A549 (cell line): Measurements from ENCODE around the gene MOK. TPM values are rescaled to one million over a fixed set of nuclear protein-coding genes. Genes with fewer than 3 reads are reported as not detected.

Experiments used
- ATAC-seq, 2 experiments: fragments of 200-7000 bp in 1 of 2; fragments of >200 bp in 1 of 2; cut with Nextera tagmentation in 1 of 2; cut with Tn5 transposase in 1 of 2; 3 replicates each; pipeline versions ENCODE4 v1.8.0 to v1.9.1; 2018 to 2020; ENCODE audit warnings: mild to moderate bottlenecking in 1 of 2, moderate library complexity in 1 of 2
- CTCF ChIA-PET: fragments of 300-600 bp; sonication (Branson Sonifier 250); formaldehyde crosslinking; extraction: SDS; loops from one replicate; lab custom pipeline; 2021; ENCODE audit warnings: antibody characterized with exemption, inconsistent platforms; lab: Yijun Ruan, JAX
- POLR2A ChIA-PET: fragments of 350-600 bp; formaldehyde crosslinking; extraction: SDS; loops from one replicate; lab custom pipeline; 2021; ENCODE audit warnings: antibody characterized with exemption, inconsistent platforms; lab: Yijun Ruan, JAX
- DNase-seq, 2 experiments: peaks; one replicate each; pipeline versions ENCODE4 v3.0.0 to v3.0.0-alpha.2; 2011 to 2016; ENCODE audit warnings: low read depth in 1 of 2, low spot score in 1 of 2
- FAIRE-seq: peaks from 2 replicates; lab custom pipeline; 2011; peaks lifted over from hg19 to GRCh38; lab: Jason Lieb, UNC
- H3K27ac ChIP-seq, 2 experiments: fragments of >200 bp; sonication (Bioruptor Twin); formaldehyde crosslinking; 3 replicates each; pipeline ENCODE4 v1.5.1; 2016 to 2017
- H3K4me1 ChIP-seq: fragments of >200 bp; sonication (Bioruptor Twin); formaldehyde crosslinking; 3 replicates; pipeline ENCODE4 v1.6.1; 2016
- H3K4me2 ChIP-seq: fragments of >200 bp; sonication (Bioruptor Twin); formaldehyde crosslinking; 3 replicates; pipeline ENCODE4 v1.6.1; 2016
- H3K4me3 ChIP-seq: fragments of >200 bp; sonication (Bioruptor Twin); formaldehyde crosslinking; 3 replicates; pipeline ENCODE4 v1.5.1; 2016
- H3K9me3 ChIP-seq: fragments of >200 bp; sonication (Bioruptor Twin); formaldehyde crosslinking; 3 replicates; pipeline ENCODE4 v1.6.1; 2016
- BCL3 ChIP-seq: fragments of >200 bp; sonication (Bioruptor Twin); formaldehyde crosslinking; IDR thresholded peaks from 3 replicates; pipeline ENCODE4 v1.6.1; 2016
- BHLHE40 ChIP-seq: IDR thresholded peaks from 2 replicates; pipeline ENCODE4 v1.6.1; 2012; ENCODE audit warnings: low read depth, low read length, inconsistent platforms
- CBX8 ChIP-seq: fragments of 200-600 bp; sonication (generic); IDR thresholded peaks from 2 replicates; pipeline ENCODE4 v1.6.1; 2016
- CEBPB ChIP-seq, 2 experiments: fragments of >200 bp in 1 of 2; sonication (Bioruptor Twin) in 1 of 2; formaldehyde crosslinking in 1 of 2; IDR thresholded peaks; 2 replicates each; pipeline ENCODE4 v1.6.1; 2012 to 2016
- EHF ChIP-seq: fragments of 250-450 bp; sonication (Bioruptor Pico); IDR thresholded peaks from 2 replicates; pipeline ENCODE4 v1.5.0; 2020; ENCODE audit warnings: mild to moderate bottlenecking
- EHMT2 ChIP-seq: fragments of 200-600 bp; sonication (generic); IDR thresholded peaks from 2 replicates; pipeline ENCODE4 v1.6.1; 2016; ENCODE audit warnings: antibody characterized with exemption, low read depth, mild to moderate bottlenecking, moderate library complexity
- ELK1 ChIP-seq: fragments of 150-350 bp; IDR thresholded peaks from 2 replicates; pipeline ENCODE4 v1.6.1; 2014; ENCODE audit warnings: low read depth, mild to moderate bottlenecking, low read length
- ESRRA ChIP-seq: fragments of 150-350 bp; IDR thresholded peaks from 2 replicates; pipeline ENCODE4 v1.6.1; 2014; ENCODE audit warnings: mild to moderate bottlenecking, low read length, borderline replicate concordance
- HMGXB4 ChIP-seq: fragments of 250-450 bp; sonication (Bioruptor Pico); IDR thresholded peaks from 2 replicates; pipeline ENCODE4 v1.5.0; 2021; ENCODE audit warnings: mild to moderate bottlenecking, moderate library complexity, borderline replicate concordance
- HOXB13 ChIP-seq: fragments of 250-450 bp; sonication (Bioruptor Pico); IDR thresholded peaks from 2 replicates; pipeline ENCODE4 v1.5.0; 2020; ENCODE audit warnings: low read depth, mild to moderate bottlenecking, moderate library complexity
- JUN ChIP-seq, 2 experiments: fragments of >200 bp; sonication (Bioruptor Twin); formaldehyde crosslinking; IDR thresholded peaks; 2 replicates in 1 of 2; 3 replicates in 1 of 2; pipeline ENCODE4 v1.6.1; 2016 to 2017
- KDM1A ChIP-seq: fragments of 200-600 bp; sonication (generic); IDR thresholded peaks from 2 replicates; pipeline ENCODE4 v1.6.1; 2016; ENCODE audit warnings: low read depth, mild to moderate bottlenecking
- MAFK ChIP-seq: fragments of 450-650 bp; IDR thresholded peaks from 2 replicates; pipeline ENCODE4 v1.6.1; 2014; ENCODE audit not compliant: partially characterized antibody
- NFE2L2 ChIP-seq: fragments of 150-350 bp; conservative IDR thresholded peaks from 2 replicates; pipeline ENCODE4 v1.6.1; 2014; ENCODE audit warnings: low read length
- PBX3 ChIP-seq: IDR thresholded peaks from 2 replicates; pipeline ENCODE4 v1.6.1; 2012
- POLR2A ChIP-seq: IDR thresholded peaks from 2 replicates; pipeline ENCODE4 v1.6.1; 2012; ENCODE audit warnings: mild to moderate bottlenecking, low read length
- RAD21 ChIP-seq, 2 experiments: fragments of >200 bp in 1 of 2; sonication (Bioruptor Twin) in 1 of 2; formaldehyde crosslinking in 1 of 2; IDR thresholded peaks in 1 of 2; conservative IDR thresholded peaks in 1 of 2; 2 replicates in 1 of 2; 3 replicates in 1 of 2; pipeline ENCODE4 v1.6.1; 2012 to 2018; ENCODE audit warnings: inconsistent platforms in 1 of 2
- REST ChIP-seq: fragments of 200-600 bp; sonication (generic); IDR thresholded peaks from 2 replicates; pipeline ENCODE4 v1.6.1; 2016; ENCODE audit warnings: antibody characterized with exemption, mild to moderate bottlenecking, moderate library complexity
- RFX5 ChIP-seq: fragments of 450-650 bp; IDR thresholded peaks from 2 replicates; pipeline ENCODE4 v1.7.1; 2014; ENCODE audit warnings: antibody characterized with exemption, mild to moderate bottlenecking, moderate library complexity
- RNF2 ChIP-seq: fragments of 200-600 bp; sonication (generic); IDR thresholded peaks from 2 replicates; pipeline ENCODE4 v1.6.1; 2016; ENCODE audit warnings: low read depth, mild to moderate bottlenecking, antibody characterized with exemption, moderate library complexity, borderline replicate concordance
- SMC3 ChIP-seq: fragments of >200 bp; sonication (Bioruptor Twin); formaldehyde crosslinking; IDR thresholded peaks from 3 replicates; pipeline ENCODE4 v1.6.1; 2018; ENCODE audit warnings: inconsistent platforms
- TFCP2L1 ChIP-seq: fragments of 250-450 bp; sonication (Bioruptor Pico); IDR thresholded peaks from 2 replicates; pipeline ENCODE4 v1.5.0; 2021; ENCODE audit warnings: mild to moderate bottlenecking
- TP53 ChIP-seq: fragments of 250-450 bp; sonication (Bioruptor Pico); IDR thresholded peaks from 2 replicates; pipeline ENCODE4 v1.5.0; 2021; ENCODE audit warnings: mild to moderate bottlenecking, moderate library complexity
- USF2 ChIP-seq: fragments of 450-650 bp; IDR thresholded peaks from 2 replicates; pipeline ENCODE4 v1.6.1; 2014; ENCODE audit warnings: antibody characterized with exemption
- ZC3H11A ChIP-seq: fragments of 450-650 bp; IDR thresholded peaks from 2 replicates; pipeline ENCODE4 v1.6.1; 2014; ENCODE audit warnings: antibody characterized with exemption, mild to moderate bottlenecking
- ZNF302 ChIP-seq: fragments of 250-450 bp; sonication (Bioruptor Pico); IDR thresholded peaks from 2 replicates; pipeline ENCODE4 v1.9.0; 2021; ENCODE audit warnings: inconsistent platforms, mild to moderate bottlenecking, moderate library complexity
- WGBS: methylation state at CpG from one replicate; pipeline ENCODE4 v1.1.6; 2017; ENCODE audit errors: missing lambda C conversion rate; 5-methylcytosine and 5-hydroxymethylcytosine counted together
- polyA plus RNA-seq, 4 experiments: library from polyadenylated mRNA; depleted of rRNA in 3 of 4; stranded (reverse); fragments of >200 nt; fragmentation: RNase III in 1 of 4; extraction: RNeasy Plus Mini Kit Qiagen cat#74134 plus additional on column Dnase treatment in 1 of 4; gene quantifications; 2 replicates in 3 of 4; 3 replicates in 1 of 4; pipeline ENCODE4 v1.2.3, GENCODE V29; 2011 to 2017

Gene MOK
- polyA plus RNA-seq, 2 of the 4 experiments (the other 2 are of a cell fraction) = 12.6 to 18.5 TPM

- POLR2A ChIA-PET = no interaction called here
- FAIRE-seq (no peak), DNase-seq (no peak), ATAC-seq (no peak)
- TF ChIP-seq KDM1A = no peak
- TF ChIP-seq EHMT2 = no peak
- no peak for TF ChIP-seq JUN (IDR thresholded peaks at IDR 0.05)
- no peak for TF ChIP-seq ZC3H11A
- TF ChIP-seq MAFK = no peak
- TF ChIP-seq ZNF302 (CRISPR knock-in tag) = no peak
- TF ChIP-seq USF2 = no peak
- TF ChIP-seq PBX3 = no peak
- TF ChIP-seq CBX8 = no peak
- no peak for TF ChIP-seq TP53
- TF ChIP-seq TFCP2L1 (CRISPR knock-in tag) = no peak
- no peak for TF ChIP-seq BHLHE40
- Histone ChIP-seq H3K4me2 (no peak overlapping the region), H3K4me1 (peaks cover 10% of the 10 kb centered on the region), H3K4me3 (no peak overlapping the region), H3K27ac (0 out of 6 replicates have a peak overlapping the region, but pooled peaks of 1 of the 2 experiments have one; percentile 26), H3K9me3 (no peaks in the 10 kb centered on the region)
- CTCF ChIA-PET = interaction anchor here (1.0 to 4.8 kb wide), 8 partner anchors 9 to 278 kb away, joined by 3 to 83 read pairs (median 3); partner anchors contain the start of gene ZNF839
- WGBS = 69% methylated on average over 4 of the region's 4 CpGs
Observed at GRCh38 chr14:102238131-102238530, 66.8 kb downstream of the MOK start.

GRCh38 chr14:102236026-102236425 is 68.9 kb downstream of the MOK start:
- H3K9me3 ChIP-seq = no peaks in the 10 kb centered on the region
- peaks cover 10% of the 10 kb centered on the region for H3K4me1 ChIP-seq
- ChIA-PET CTCF (interaction anchor here (0.6 to 4.8 kb wide), 11 partner anchors 10 to 87 kb away, joined by 3 to 83 read pairs (median 4); partner anchors contain the start of gene ZNF839), POLR2A (no interaction called here)
- TF ChIP-seq HMGXB4 (CRISPR knock-in tag) = no peak
- TF ChIP-seq JUN (IDR thresholded peaks at IDR 0.05) = no peak
- no peak for TF ChIP-seq ELK1
- no peak for TF ChIP-seq RNF2
- no peak for TF ChIP-seq HOXB13 (CRISPR knock-in tag)
- no peak for TF ChIP-seq ZNF302 (CRISPR knock-in tag)
- TF ChIP-seq NFE2L2 = no peak
- no peak for TF ChIP-seq EHF (CRISPR knock-in tag)
- no peak for TF ChIP-seq POLR2A
- TF ChIP-seq RFX5 = no peak
- TF ChIP-seq ESRRA = no peak
- no peak for TF ChIP-seq REST
- TF ChIP-seq SMC3 = no peak
- TF ChIP-seq CEBPB (IDR thresholded peaks at IDR 0.05) = no peak
- TF ChIP-seq ZC3H11A = no peak
- TF ChIP-seq CBX8 = no peak
- TF ChIP-seq KDM1A = no peak
- no peak for TF ChIP-seq RAD21 (conservative IDR thresholded peaks at IDR 0.05 in 1 of 2, IDR thresholded peaks at IDR 0.05 in 1 of 2)
- TF ChIP-seq BCL3 = no peak
- no peak for TF ChIP-seq BHLHE40
- no peak for FAIRE-seq
- no peak for DNase-seq
- no peak overlapping the region for H3K4me3 ChIP-seq
- ATAC-seq = no peak; a peak in 1 of 6 replicates
- no peak overlapping the region for H3K4me2 ChIP-seq
- WGBS = 94% methylated on average over 12 of the region's 12 CpGs
- H3K27ac ChIP-seq = peak overlapping the region; percentile 61 to 76
